Stimulated activated CD8-positive, alpha-beta memory T cell treated with anti-CD3 and anti-CD28 coated beads, Interleukin-15, amount 100 ng/mL, for 1 hour (primary cell): Measurements from ENCODE around the gene ITGA2B.
"Not testable (repeated sequence)": the region's sequence is repeated elsewhere in the genome, so short reads cannot be mapped to it uniquely, and the experiment has no call there.

Experiments used
- DNase-seq: peaks from one replicate; pipeline ENCODE4 v3.0.0-alpha.2; 2020; ENCODE audit warnings: low read depth

ITGA2B gene

GRCh38 chr17:44351961-44352827, 37.3 kb downstream of the ITGA2B start:
- DNase-seq, result no peak

GRCh38 chr17:44351464-44351863, 38.0 kb downstream of the ITGA2B start:
- DNase-seq, result no peak

GRCh38 chr17:44350733-44351226, 38.7 kb downstream of the ITGA2B start:
- peak; percentile 44 for DNase-seq

GRCh38 chr17:44349553-44350070, 39.8 kb downstream of the ITGA2B start:
- DNase-seq, result no peak

- DNase-seq, result no peak
These were observed 40.5 kb downstream of the ITGA2B start for GRCh38 chr17:44348988-44349364.

GRCh38 chr17:44348234-44348987, 41.0 kb downstream of the ITGA2B start:
- DNase-seq, result no peak

GRCh38 chr17:44347206-44348055, 42.0 kb downstream of the ITGA2B start:
- DNase-seq, result not testable (repeated sequence)

GRCh38 chr17:44346064-44346844, 43.2 kb downstream of the ITGA2B start:
- DNase-seq, result no peak

- DNase-seq, result no peak
These were observed 43.9 kb downstream of the ITGA2B start for GRCh38 chr17:44345454-44346026.

- peak; percentile 67 for DNase-seq
These were observed 44.5 kb downstream of the ITGA2B start, which contains the start of gene GRN for GRCh38 chr17:44344939-44345453. GRN (plus strand) TSS chr17:44345302; CDS start chr17:44349165, 3,863 bp downstream.

- no peak for DNase-seq
These were observed 45.8 kb downstream of the ITGA2B start for GRCh38 chr17:44343510-44344209.

- DNase-seq, result not testable (repeated sequence)
These were observed 48.9 kb downstream of the ITGA2B start for GRCh38 chr17:44340553-44340952.

GRCh38 chr17:44338702-44339101, 50.7 kb downstream of the ITGA2B start:
- no peak for DNase-seq

GRCh38 chr17:44335968-44336367, 53.5 kb downstream of the ITGA2B start:
- no peak for DNase-seq

- DNase-seq, result no peak
These were observed 53.9 kb downstream of the ITGA2B start for GRCh38 chr17:44335564-44335963.

- no peak for DNase-seq
These were observed 54.7 kb downstream of the ITGA2B start for GRCh38 chr17:44334727-44335126.

- no peak for DNase-seq
These were observed 55.1 kb downstream of the ITGA2B start for GRCh38 chr17:44334315-44334714.

- no peak for DNase-seq
These were observed 56.1 kb downstream of the ITGA2B start for GRCh38 chr17:44333371-44333770.

GRCh38 chr17:44331249-44331760, 58.1 kb downstream of the ITGA2B start:
- peak; percentile 52 for DNase-seq
